Spleen (tissue), 7 donors: ENCODE data around the gene AFAP1L2.

Experiments
- POLR2AphosphoS5 ChIP-seq, 3 donors: sonication (generic); formaldehyde crosslinking; IDR thresholded peaks; one replicate each; pipeline ENCODE4 v1.5.1; 2017; ENCODE audit warnings: antibody characterized with exemption in 3 of 3
- TF ChIP-seq, protein P1 (sequence below), 11 experiments: fragments of 200-600 bp in 7 of 11; fragments of 450-650 bp in 4 of 11; sonication (generic) in 4 of 11; IDR thresholded peaks in 8 of 11; conservative IDR thresholded peaks in 3 of 11; 1 replicate in 7 of 11; 2 replicates in 4 of 11; pipeline versions ENCODE4 v1.4.0 to v1.8.0; 2016 to 2021; ENCODE audit warnings: antibody characterized with exemption in 11 of 11, inconsistent platforms in 4 of 11, mild to moderate bottlenecking in 1 of 11
- donor health status: DM: no; HTN: no; CAD: no; lungs with moderate emphysema.
- donor health status: DM: no; HTN: no; CAD: no.
- donor health status: DM: no; HTN: no; CAD: no.

- TF ChIP-seq, protein P1, sequence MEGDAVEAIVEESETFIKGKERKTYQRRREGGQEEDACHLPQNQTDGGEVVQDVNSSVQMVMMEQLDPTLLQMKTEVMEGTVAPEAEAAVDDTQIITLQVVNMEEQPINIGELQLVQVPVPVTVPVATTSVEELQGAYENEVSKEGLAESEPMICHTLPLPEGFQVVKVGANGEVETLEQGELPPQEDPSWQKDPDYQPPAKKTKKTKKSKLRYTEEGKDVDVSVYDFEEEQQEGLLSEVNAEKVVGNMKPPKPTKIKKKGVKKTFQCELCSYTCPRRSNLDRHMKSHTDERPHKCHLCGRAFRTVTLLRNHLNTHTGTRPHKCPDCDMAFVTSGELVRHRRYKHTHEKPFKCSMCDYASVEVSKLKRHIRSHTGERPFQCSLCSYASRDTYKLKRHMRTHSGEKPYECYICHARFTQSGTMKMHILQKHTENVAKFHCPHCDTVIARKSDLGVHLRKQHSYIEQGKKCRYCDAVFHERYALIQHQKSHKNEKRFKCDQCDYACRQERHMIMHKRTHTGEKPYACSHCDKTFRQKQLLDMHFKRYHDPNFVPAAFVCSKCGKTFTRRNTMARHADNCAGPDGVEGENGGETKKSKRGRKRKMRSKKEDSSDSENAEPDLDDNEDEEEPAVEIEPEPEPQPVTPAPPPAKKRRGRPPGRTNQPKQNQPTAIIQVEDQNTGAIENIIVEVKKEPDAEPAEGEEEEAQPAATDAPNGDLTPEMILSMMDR (IDR thresholded peaks at IDR 0.05 in 8 of 11, conservative IDR thresholded peaks at IDR 0.05 in 3 of 11), result no peak
- TF ChIP-seq POLR2AphosphoS5 (IDR thresholded peaks at IDR 0.05), result no peak
Observed at GRCh38 chr10:114272696-114273095, 131.6 kb downstream of the AFAP1L2 start.
